SU-DHL-6 (cell line): Measurements from ENCODE around the gene TVP23A.

Source experiments
- H2AFZ ChIP-seq: fragments of 200-600 bp; sonication (generic); 2 replicates; pipeline ENCODE4 v1.6.1; 2014; ENCODE audit warnings: low read depth, mild to moderate bottlenecking, moderate library complexity, mixed read lengths, antibody characterized with exemption, low read length; ENCODE audit not compliant: severe bottlenecking
- H3F3A ChIP-seq: fragments of 200-600 bp; shearing (Covaris generic); 2 replicates; pipeline ENCODE4 v1.6.0; 2016; ENCODE audit warnings: antibody characterized with exemption, mild to moderate bottlenecking; ENCODE audit not compliant: insufficient read depth
- H3K27ac ChIP-seq: fragments of 200-600 bp; sonication (generic); 2 replicates; pipeline ENCODE4 v1.5.1; 2016; ENCODE audit warnings: low read depth, mild to moderate bottlenecking, low read length, moderate library complexity, mixed read lengths
- H3K27me3 ChIP-seq: fragments of 200-600 bp; sonication (generic), shearing (Covaris generic); 2 replicates; pipeline ENCODE4 v1.6.0; 2014; ENCODE audit warnings: mild to moderate bottlenecking, low read length
- H3K36me3 ChIP-seq: fragments of 200-600 bp; sonication (generic); 2 replicates; pipeline ENCODE4 v1.6.1; 2014; ENCODE audit warnings: mild to moderate bottlenecking, low read length, mixed read lengths
- H3K4me2 ChIP-seq: fragments of 300-600, 200-600 bp; shearing (Covaris generic), sonication (generic); 2 replicates; pipeline ENCODE4 v1.6.0; 2014; ENCODE audit warnings: low read length, low read depth, mild to moderate bottlenecking; ENCODE audit not compliant: poor library complexity, severe bottlenecking
- H3K4me3 ChIP-seq: fragments of 200-600 bp; sonication (generic); 2 replicates; pipeline ENCODE4 v1.5.1; 2014; ENCODE audit warnings: antibody characterized with exemption, low read length, mild to moderate bottlenecking, mixed read lengths; ENCODE audit not compliant: insufficient read depth, poor library complexity, severe bottlenecking
- H3K79me2 ChIP-seq: fragments of 200-600 bp; sonication (generic); 2 replicates; pipeline ENCODE4 v1.6.1; 2014; ENCODE audit warnings: mild to moderate bottlenecking, low read length, moderate library complexity; ENCODE audit not compliant: insufficient read depth
- H3K9ac ChIP-seq: fragments of 200-600 bp; sonication (generic); 2 replicates; pipeline ENCODE4 v1.7.0; 2014; ENCODE audit warnings: mild to moderate bottlenecking, low read length
- H3K9me2 ChIP-seq: fragments of 200-600 bp; sonication (generic); replicated peaks from 2 replicates; pipeline ENCODE4 v1.6.1; 2014; ENCODE audit warnings: low read length; ENCODE audit not compliant: insufficient read depth
- H3K9me3 ChIP-seq: fragments of 200-600 bp; sonication (generic); 2 replicates; pipeline ENCODE4 v1.6.1; 2014; ENCODE audit warnings: low read length, mixed read lengths; ENCODE audit not compliant: insufficient read depth
- H4K20me1 ChIP-seq: fragments of 200-600 bp; sonication (generic); 2 replicates; pipeline ENCODE4 v1.6.1; 2014; ENCODE audit warnings: low read depth, mild to moderate bottlenecking, antibody characterized with exemption, low read length, moderate library complexity, mixed read lengths
- CTCF ChIP-seq: fragments of 200-600 bp; sonication (generic); IDR thresholded peaks from one replicate; pipeline ENCODE4 v1.5.1; 2017; ENCODE audit warnings: antibody characterized with exemption, mild to moderate bottlenecking, low read length, moderate library complexity; ENCODE audit not compliant: insufficient read depth, poor library complexity, severe bottlenecking
- EZH2phosphoT487 ChIP-seq: fragments of 200-600 bp; sonication (generic), shearing (Covaris generic); conservative IDR thresholded peaks from 2 replicates; pipeline ENCODE4 v1.6.1; 2018; ENCODE audit warnings: mild to moderate bottlenecking, antibody characterized with exemption, low read length, moderate library complexity, mixed read lengths

Gene TVP23A

GRCh38 chr16:10865991-10866966 is 47.7 kb upstream of the TVP23A start:
- no peak overlapping the region for H3K9ac ChIP-seq
- H2AFZ ChIP-seq, result no peak overlapping the region
- H3K9me3 ChIP-seq, result no peaks in the 10 kb centered on the region
- peaks cover 16% of the 10 kb centered on the region; the same call in 1 of the 2 replicates for H3F3A ChIP-seq
- no peaks in the 10 kb centered on the region for H3K27me3 ChIP-seq
- TF ChIP-seq CTCF (no peak), EZH2phosphoT487 (no peak)
- peaks cover 5% of the 10 kb centered on the region; the same call in 1 of the 2 replicates for H3K36me3 ChIP-seq
- no peak overlapping the region for H3K4me2 ChIP-seq
- H3K4me3 ChIP-seq, result no peak overlapping the region
- H3K27ac ChIP-seq, result no peak overlapping the region
- no peaks in the 10 kb centered on the region for H4K20me1 ChIP-seq
- H3K79me2 ChIP-seq, result no peaks in the 10 kb centered on the region
- no peaks in the 10 kb centered on the region for H3K9me2 ChIP-seq

GRCh38 chr16:10862438-10862837 is 43.8 kb upstream of the TVP23A start:
- no peaks in the 10 kb centered on the region for H3K9me3 ChIP-seq
- no peak overlapping the region for H3K4me2 ChIP-seq
- no peak overlapping the region for H3K9ac ChIP-seq
- no peaks in the 10 kb centered on the region for H3K9me2 ChIP-seq
- no peak overlapping the region for H3K27ac ChIP-seq
- no peaks in the 10 kb centered on the region for H4K20me1 ChIP-seq
- no peak overlapping the region for H2AFZ ChIP-seq
- peaks cover 7% of the 10 kb centered on the region; the same call in 1 of the 2 replicates for H3K36me3 ChIP-seq
- TF ChIP-seq EZH2phosphoT487 (no peak), CTCF (no peak)
- H3F3A ChIP-seq, result no peaks in the 10 kb centered on the region; the same call in 1 of the 2 replicates
- no peak overlapping the region for H3K4me3 ChIP-seq
- no peaks in the 10 kb centered on the region for H3K27me3 ChIP-seq
- H3K79me2 ChIP-seq, result no peaks in the 10 kb centered on the region

- H3K9me3 ChIP-seq, result no peaks in the 10 kb centered on the region
- H3K9ac ChIP-seq, result no peak overlapping the region
- H4K20me1 ChIP-seq, result no peaks in the 10 kb centered on the region
- H3K4me3 ChIP-seq, result no peak overlapping the region
- no peaks in the 10 kb centered on the region; the same call in 1 of the 2 replicates for H3F3A ChIP-seq
- H3K27me3 ChIP-seq, result no peaks in the 10 kb centered on the region
- H3K4me2 ChIP-seq, result no peak overlapping the region
- no peak for TF ChIP-seq CTCF
- no peak for TF ChIP-seq EZH2phosphoT487
- no peaks in the 10 kb centered on the region for H3K9me2 ChIP-seq
- H3K79me2 ChIP-seq, result no peaks in the 10 kb centered on the region
- H2AFZ ChIP-seq, result no peak overlapping the region
- peaks cover 7% of the 10 kb centered on the region; the same call in 1 of the 2 replicates for H3K36me3 ChIP-seq
- no peak overlapping the region for H3K27ac ChIP-seq
Observed at GRCh38 chr16:10859658-10860057, 41.1 kb upstream of the TVP23A start.
